SU-DHL-6 (cell line): ENCODE measurements around the gene CRADD.

Experiments
- CTCF ChIP-seq: fragments of 200-600 bp; sonication (generic); IDR thresholded peaks from one replicate; pipeline ENCODE4 v1.5.1; 2017; ENCODE audit warnings: antibody characterized with exemption, mild to moderate bottlenecking, low read length, moderate library complexity; ENCODE audit not compliant: insufficient read depth, poor library complexity, severe bottlenecking
- EZH2phosphoT487 ChIP-seq: fragments of 200-600 bp; sonication (generic), shearing (Covaris generic); conservative IDR thresholded peaks from 2 replicates; pipeline ENCODE4 v1.6.1; 2018; ENCODE audit warnings: mild to moderate bottlenecking, antibody characterized with exemption, low read length, moderate library complexity, mixed read lengths

DNA sequence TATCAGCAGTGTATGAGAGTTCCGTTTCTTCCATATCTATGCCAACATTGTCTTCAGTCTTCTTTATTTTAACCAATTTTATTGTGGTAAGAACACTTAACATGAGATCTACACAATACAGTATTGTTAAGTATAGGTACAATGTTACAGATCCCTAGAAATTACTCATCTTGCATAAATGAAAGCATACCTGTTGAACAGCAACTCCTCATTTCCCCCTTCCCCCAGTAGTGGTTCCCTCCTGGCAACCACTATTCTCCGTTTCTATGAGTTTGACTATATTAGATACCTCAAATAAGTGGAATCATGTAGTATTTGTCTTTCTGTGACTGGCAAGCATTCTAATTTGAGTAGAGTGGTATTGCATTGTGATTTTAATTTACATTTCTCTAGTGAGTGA, 150.5 kb downstream of the CRADD start:
- TF ChIP-seq CTCF (no peak), EZH2phosphoT487 (no peak)
